HCT116 (cell line): Measurements from ENCODE around the gene ZBTB7C. TPM values are rescaled to one million over a fixed set of nuclear protein-coding genes. Genes with fewer than 3 reads are reported as not detected.

Experiments used
- ATAC-seq: fragments of 200-7000 bp; cut with Tn5 transposase; 2 replicates; pipeline ENCODE4 v1.9.1; 2020; ENCODE audit warnings: mild to moderate bottlenecking, moderate library complexity
- BruUV-seq: library from RNA; stranded (reverse); fragments of 400-500 nt; replicated peaks from 2 replicates; lab custom pipeline; 2021; lab: Mats Ljungman, UMichigan
- CTCF ChIA-PET: fragments of 300-600 bp; sonication (Branson Sonifier 250); formaldehyde crosslinking; loops from one replicate; lab custom pipeline; 2021; ENCODE audit warnings: antibody characterized with exemption; lab: Charles Lee
- POLR2A ChIA-PET: fragments of 300-600, 350-600 bp; sonication (Branson Sonifier 250); formaldehyde crosslinking; loops from one replicate; lab custom pipeline; 2021; ENCODE audit warnings: antibody characterized with exemption; lab: Charles Lee
- RAD21 ChIA-PET, 2 experiments: fragments of 300-600 bp; sonication (Branson Sonifier 250); formaldehyde crosslinking; loops; one replicate each; lab custom pipeline; 2023; ENCODE audit warnings: low total read pairs in 2 of 2; ENCODE audit not compliant: uncharacterized antibody in 2 of 2, unreplicated experiment in 2 of 2, low non-redundant PET in 1 of 2; lab: Charles Lee
- DNase-seq: peaks from one replicate; pipeline ENCODE4 v3.0.0-alpha.2; 2010; ENCODE audit warnings: low read depth, low spot score
- H2AFZ ChIP-seq: fragments of 200-600 bp; shearing (Covaris generic), sonication (generic); 2 replicates; pipeline ENCODE4 v1.6.1; 2017; ENCODE audit warnings: low read depth, mixed run types, mixed read lengths, antibody characterized with exemption, low read length; ENCODE audit not compliant: poor library complexity, severe bottlenecking
- H3K27ac ChIP-seq: 2 replicates; pipeline ENCODE4 v1.5.1; 2012; ENCODE audit warnings: low read depth, low read length
- H3K27me3 ChIP-seq: fragments of 200-600 bp; sonication (generic); 2 replicates; pipeline ENCODE4 v1.6.1; 2016; ENCODE audit warnings: mixed run types, low read length, mixed read lengths; ENCODE audit not compliant: insufficient read depth
- H3K36me3 ChIP-seq, 2 experiments: fragments of 200-500 bp in 1 of 2; fragments of 200-600 bp in 1 of 2; sonication (Bioruptor generic) in 1 of 2; sonication (generic) in 1 of 2; 2 replicates each; pipeline versions ENCODE4 v1.5.1 to v1.6.1; 2014 to 2016; ENCODE audit warnings: low read length in 2 of 2, inconsistent platforms in 1 of 2, mixed read lengths in 1 of 2, mixed run types in 1 of 2; ENCODE audit not compliant: insufficient read depth in 2 of 2, control insufficient read depth in 1 of 2
- H3K4me1 ChIP-seq, 2 experiments: fragments of 200-600 bp in 1 of 2; sonication (generic) in 1 of 2; 2 replicates each; pipeline versions ENCODE4 v1.5.1 to v1.6.1; 2012 to 2017; ENCODE audit warnings: low read length in 2 of 2, inconsistent platforms in 1 of 2, mild to moderate bottlenecking in 1 of 2, mixed read lengths in 1 of 2, mixed run types in 1 of 2, moderate library complexity in 1 of 2; ENCODE audit not compliant: insufficient read depth in 2 of 2, control insufficient read depth in 1 of 2
- H3K4me2 ChIP-seq: fragments of 200-600 bp; sonication (generic); 2 replicates; pipeline ENCODE4 v1.6.1; 2017; ENCODE audit warnings: mixed run types, low read length, mixed read lengths
- H3K4me3 ChIP-seq, 2 experiments: fragments of 200-600 bp in 1 of 2; sonication (generic) in 1 of 2; replicated peaks in 1 of 2; 2 replicates each; pipeline ENCODE4 v1.5.1; 2011 to 2016; ENCODE audit warnings: low read length in 2 of 2, control low read depth in 1 of 2, low read depth in 1 of 2, mild to moderate bottlenecking in 1 of 2, mixed read lengths in 1 of 2, mixed run types in 1 of 2
- H3K79me2 ChIP-seq: fragments of 200-600 bp; sonication (generic); 2 replicates; pipeline ENCODE4 v1.6.1; 2017; ENCODE audit warnings: mild to moderate bottlenecking, mixed run types, low read length, moderate library complexity, mixed read lengths; ENCODE audit not compliant: insufficient read depth
- H3K9ac ChIP-seq: fragments of 200-600 bp; sonication (generic); 2 replicates; pipeline ENCODE4 v1.6.1; 2016; ENCODE audit warnings: low read length, mixed read lengths
- H3K9me2 ChIP-seq: fragments of 200-600 bp; sonication (generic), shearing (Covaris generic); 2 replicates; pipeline ENCODE4 v1.6.1; 2017; ENCODE audit warnings: mixed run types, mild to moderate bottlenecking, moderate library complexity; ENCODE audit not compliant: insufficient read depth
- H3K9me3 ChIP-seq, 2 experiments: fragments of 200-500 bp in 1 of 2; fragments of 200-600 bp in 1 of 2; sonication (Bioruptor generic) in 1 of 2; sonication (generic) in 1 of 2; 2 replicates each; pipeline ENCODE4 v1.6.1; 2014 to 2017; ENCODE audit warnings: low read length in 2 of 2, mixed read lengths in 2 of 2, inconsistent platforms in 1 of 2, low read depth in 1 of 2, mild to moderate bottlenecking in 1 of 2, mixed run types in 1 of 2, moderate library complexity in 1 of 2; ENCODE audit not compliant: control insufficient read depth in 1 of 2, insufficient read depth in 1 of 2
- H4K20me1 ChIP-seq: fragments of 200-600 bp; sonication (generic), shearing (Covaris generic); 2 replicates; pipeline ENCODE4 v1.6.1; 2017; ENCODE audit warnings: mixed run types, mild to moderate bottlenecking, moderate library complexity; ENCODE audit not compliant: insufficient read depth
- ATF3 ChIP-seq: IDR thresholded peaks from 2 replicates; pipeline ENCODE4 v1.6.1; 2012
- CBX3 ChIP-seq: IDR thresholded peaks from 2 replicates; pipeline ENCODE4 v1.6.1; 2012; ENCODE audit warnings: low read depth
- EGR1 ChIP-seq: IDR thresholded peaks from 2 replicates; pipeline ENCODE4 v1.6.1; 2012; ENCODE audit warnings: low read depth
- ELF1 ChIP-seq: IDR thresholded peaks from 2 replicates; pipeline ENCODE4 v1.6.1; 2012; ENCODE audit warnings: low read depth, borderline replicate concordance
- EZH2 ChIP-seq: fragments of 200-600 bp; sonication (generic); IDR thresholded peaks from 2 replicates; pipeline ENCODE4 v1.6.1; 2017; ENCODE audit warnings: antibody characterized with exemption, mixed run types
- EZH2phosphoT487 ChIP-seq: fragments of 200-600 bp; IDR thresholded peaks from 2 replicates; pipeline ENCODE4 v1.6.1; 2018; ENCODE audit warnings: antibody characterized with exemption, borderline replicate concordance
- FOSL1 ChIP-seq: IDR thresholded peaks from 2 replicates; pipeline ENCODE4 v1.6.1; 2012; ENCODE audit warnings: low read depth
- JUND ChIP-seq: IDR thresholded peaks from 2 replicates; pipeline ENCODE4 v1.6.1; 2012
- MAX ChIP-seq: IDR thresholded peaks from 2 replicates; pipeline ENCODE4 v1.6.1; 2012
- POLR2A ChIP-seq: IDR thresholded peaks from 2 replicates; pipeline ENCODE4 v1.7.0; 2011; ENCODE audit warnings: borderline replicate concordance; ENCODE audit not compliant: insufficient read depth, insufficient read length; ENCODE audit errors: extremely low read depth
- POLR2AphosphoS5 ChIP-seq: IDR thresholded peaks from 2 replicates; pipeline ENCODE4 v1.6.1; 2011; ENCODE audit warnings: mild to moderate bottlenecking, low read depth, low read length, moderate library complexity
- RAD21 ChIP-seq: IDR thresholded peaks from 2 replicates; pipeline ENCODE4 v1.6.1; 2012; ENCODE audit warnings: low read depth, mild to moderate bottlenecking
- SIN3A ChIP-seq: IDR thresholded peaks from 2 replicates; pipeline ENCODE4 v1.6.1; 2012; ENCODE audit warnings: low read depth
- SP1 ChIP-seq: IDR thresholded peaks from 2 replicates; pipeline ENCODE4 v1.6.1; 2012; ENCODE audit warnings: low read depth
- SRF ChIP-seq: IDR thresholded peaks from 2 replicates; pipeline ENCODE4 v1.6.1; 2012; ENCODE audit warnings: low read depth
- TCF7L2 ChIP-seq: IDR thresholded peaks from 2 replicates; pipeline ENCODE4 v1.7.0; 2011; ENCODE audit warnings: borderline replicate concordance, inconsistent platforms; ENCODE audit not compliant: insufficient read depth, insufficient read length; ENCODE audit errors: extremely low read depth
- YY1 ChIP-seq: IDR thresholded peaks from 2 replicates; pipeline ENCODE4 v1.6.1; 2011; ENCODE audit warnings: low read length, low read depth, moderate library complexity, mild to moderate bottlenecking; ENCODE audit not compliant: insufficient replicate concordance; ENCODE audit errors: extremely low read depth
- ZFX ChIP-seq: fragments of 450-650 bp; IDR thresholded peaks from 2 replicates; pipeline ENCODE4 v1.6.1; 2017
- intact Hi-C: fragments of 100-400 bp; cut with micrococcal nuclease; formaldehyde crosslinking; loops from 2 replicates; pipeline ENCODE4 v1.10.0; 2022
- total RNA-seq: library from RNA; stranded (reverse); gene quantifications from one replicate; pipeline ENCODE4 v1.2.1, GENCODE V29; 2021; ENCODE audit not compliant: unreplicated experiment
- TF ChIP-seq, protein P1 (sequence below): IDR thresholded peaks from 2 replicates; pipeline ENCODE4 v1.6.1; 2011; ENCODE audit warnings: mild to moderate bottlenecking, low read length, moderate library complexity; ENCODE audit not compliant: insufficient replicate concordance; ENCODE audit errors: extremely low read depth

ZBTB7C gene
- total RNA-seq, 1 experiment from 2014 or later: 0.37 TPM

GRCh38 chr18:47999801-48000248 is 409.4 kb downstream of the ZBTB7C start:
- Histone ChIP-seq H3K27me3 (no peaks in the 10 kb centered on the region), H4K20me1 (no peaks in the 10 kb centered on the region), H3K4me1 (peaks cover 27 to 30% of the 10 kb centered on the region in 2 experiments), H3K4me2 (no peak overlapping the region), H3K36me3 (no peaks in the 10 kb centered on the region), H2AFZ (no peak overlapping the region), H3K9me3 (peaks cover 4 to 6% of the 10 kb centered on the region in 2 experiments; a peak in 2 of 4 replicates), H3K79me2 (no peaks in the 10 kb centered on the region), H3K9me2 (no peaks in the 10 kb centered on the region), H3K4me3 (no peak overlapping the region), H3K9ac (no peak overlapping the region), H3K27ac (no peak overlapping the region)
- DNase-seq (no peak), ATAC-seq (no peak)
- no TSS peak for BruUV-seq
- RAD21 ChIA-PET: no interaction called here
- intact Hi-C loops: loop anchor here (5.0 to 10.0 kb wide), 2 partner anchors 228 to 845 kb away; partner anchors contain the start of gene HDHD2
- POLR2A ChIA-PET: no interaction called here
- TF ChIP-seq CBX3: no peak
- no peak for TF ChIP-seq MAX
- TF ChIP-seq POLR2AphosphoS5: no peak
- no peak for TF ChIP-seq RAD21
- TF ChIP-seq EZH2phosphoT487: no peak
- TF ChIP-seq ZFX: no peak
- no peak for TF ChIP-seq SIN3A
- no peak for TF ChIP-seq FOSL1
- no peak for TF ChIP-seq TCF7L2
- TF ChIP-seq YY1: no peak
- TF ChIP-seq POLR2A: no peak
- TF ChIP-seq ELF1: no peak
- TF ChIP-seq SRF: no peak
- TF ChIP-seq, protein P1, sequence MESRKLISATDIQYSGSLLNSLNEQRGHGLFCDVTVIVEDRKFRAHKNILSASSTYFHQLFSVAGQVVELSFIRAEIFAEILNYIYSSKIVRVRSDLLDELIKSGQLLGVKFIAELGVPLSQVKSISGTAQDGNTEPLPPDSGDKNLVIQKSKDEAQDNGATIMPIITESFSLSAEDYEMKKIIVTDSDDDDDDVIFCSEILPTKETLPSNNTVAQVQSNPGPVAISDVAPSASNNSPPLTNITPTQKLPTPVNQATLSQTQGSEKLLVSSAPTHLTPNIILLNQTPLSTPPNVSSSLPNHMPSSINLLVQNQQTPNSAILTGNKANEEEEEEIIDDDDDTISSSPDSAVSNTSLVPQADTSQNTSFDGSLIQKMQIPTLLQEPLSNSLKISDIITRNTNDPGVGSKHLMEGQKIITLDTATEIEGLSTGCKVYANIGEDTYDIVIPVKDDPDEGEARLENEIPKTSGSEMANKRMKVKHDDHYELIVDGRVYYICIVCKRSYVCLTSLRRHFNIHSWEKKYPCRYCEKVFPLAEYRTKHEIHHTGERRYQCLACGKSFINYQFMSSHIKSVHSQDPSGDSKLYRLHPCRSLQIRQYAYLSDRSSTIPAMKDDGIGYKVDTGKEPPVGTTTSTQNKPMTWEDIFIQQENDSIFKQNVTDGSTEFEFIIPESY: no peak
- TF ChIP-seq JUND: no peak
- no peak for TF ChIP-seq EZH2
- TF ChIP-seq ATF3: no peak
- TF ChIP-seq SP1: no peak
- no peak for TF ChIP-seq EGR1
- CTCF ChIA-PET: no interaction called here
